ENCODE results near the gene SCARB1. TPM values are rescaled to one million over a fixed set of nuclear protein-coding genes. Genes with fewer than 3 reads are reported as not detected.

Gene SCARB1
- total and polyA plus RNA-seq, 9 of the 15 experiments (the other 6 are each of a cell fraction or from before 2014, with no cell fraction given) = 0.56 to 157 (median 52.8) TPM

- TF ChIP-seq, protein P1, sequence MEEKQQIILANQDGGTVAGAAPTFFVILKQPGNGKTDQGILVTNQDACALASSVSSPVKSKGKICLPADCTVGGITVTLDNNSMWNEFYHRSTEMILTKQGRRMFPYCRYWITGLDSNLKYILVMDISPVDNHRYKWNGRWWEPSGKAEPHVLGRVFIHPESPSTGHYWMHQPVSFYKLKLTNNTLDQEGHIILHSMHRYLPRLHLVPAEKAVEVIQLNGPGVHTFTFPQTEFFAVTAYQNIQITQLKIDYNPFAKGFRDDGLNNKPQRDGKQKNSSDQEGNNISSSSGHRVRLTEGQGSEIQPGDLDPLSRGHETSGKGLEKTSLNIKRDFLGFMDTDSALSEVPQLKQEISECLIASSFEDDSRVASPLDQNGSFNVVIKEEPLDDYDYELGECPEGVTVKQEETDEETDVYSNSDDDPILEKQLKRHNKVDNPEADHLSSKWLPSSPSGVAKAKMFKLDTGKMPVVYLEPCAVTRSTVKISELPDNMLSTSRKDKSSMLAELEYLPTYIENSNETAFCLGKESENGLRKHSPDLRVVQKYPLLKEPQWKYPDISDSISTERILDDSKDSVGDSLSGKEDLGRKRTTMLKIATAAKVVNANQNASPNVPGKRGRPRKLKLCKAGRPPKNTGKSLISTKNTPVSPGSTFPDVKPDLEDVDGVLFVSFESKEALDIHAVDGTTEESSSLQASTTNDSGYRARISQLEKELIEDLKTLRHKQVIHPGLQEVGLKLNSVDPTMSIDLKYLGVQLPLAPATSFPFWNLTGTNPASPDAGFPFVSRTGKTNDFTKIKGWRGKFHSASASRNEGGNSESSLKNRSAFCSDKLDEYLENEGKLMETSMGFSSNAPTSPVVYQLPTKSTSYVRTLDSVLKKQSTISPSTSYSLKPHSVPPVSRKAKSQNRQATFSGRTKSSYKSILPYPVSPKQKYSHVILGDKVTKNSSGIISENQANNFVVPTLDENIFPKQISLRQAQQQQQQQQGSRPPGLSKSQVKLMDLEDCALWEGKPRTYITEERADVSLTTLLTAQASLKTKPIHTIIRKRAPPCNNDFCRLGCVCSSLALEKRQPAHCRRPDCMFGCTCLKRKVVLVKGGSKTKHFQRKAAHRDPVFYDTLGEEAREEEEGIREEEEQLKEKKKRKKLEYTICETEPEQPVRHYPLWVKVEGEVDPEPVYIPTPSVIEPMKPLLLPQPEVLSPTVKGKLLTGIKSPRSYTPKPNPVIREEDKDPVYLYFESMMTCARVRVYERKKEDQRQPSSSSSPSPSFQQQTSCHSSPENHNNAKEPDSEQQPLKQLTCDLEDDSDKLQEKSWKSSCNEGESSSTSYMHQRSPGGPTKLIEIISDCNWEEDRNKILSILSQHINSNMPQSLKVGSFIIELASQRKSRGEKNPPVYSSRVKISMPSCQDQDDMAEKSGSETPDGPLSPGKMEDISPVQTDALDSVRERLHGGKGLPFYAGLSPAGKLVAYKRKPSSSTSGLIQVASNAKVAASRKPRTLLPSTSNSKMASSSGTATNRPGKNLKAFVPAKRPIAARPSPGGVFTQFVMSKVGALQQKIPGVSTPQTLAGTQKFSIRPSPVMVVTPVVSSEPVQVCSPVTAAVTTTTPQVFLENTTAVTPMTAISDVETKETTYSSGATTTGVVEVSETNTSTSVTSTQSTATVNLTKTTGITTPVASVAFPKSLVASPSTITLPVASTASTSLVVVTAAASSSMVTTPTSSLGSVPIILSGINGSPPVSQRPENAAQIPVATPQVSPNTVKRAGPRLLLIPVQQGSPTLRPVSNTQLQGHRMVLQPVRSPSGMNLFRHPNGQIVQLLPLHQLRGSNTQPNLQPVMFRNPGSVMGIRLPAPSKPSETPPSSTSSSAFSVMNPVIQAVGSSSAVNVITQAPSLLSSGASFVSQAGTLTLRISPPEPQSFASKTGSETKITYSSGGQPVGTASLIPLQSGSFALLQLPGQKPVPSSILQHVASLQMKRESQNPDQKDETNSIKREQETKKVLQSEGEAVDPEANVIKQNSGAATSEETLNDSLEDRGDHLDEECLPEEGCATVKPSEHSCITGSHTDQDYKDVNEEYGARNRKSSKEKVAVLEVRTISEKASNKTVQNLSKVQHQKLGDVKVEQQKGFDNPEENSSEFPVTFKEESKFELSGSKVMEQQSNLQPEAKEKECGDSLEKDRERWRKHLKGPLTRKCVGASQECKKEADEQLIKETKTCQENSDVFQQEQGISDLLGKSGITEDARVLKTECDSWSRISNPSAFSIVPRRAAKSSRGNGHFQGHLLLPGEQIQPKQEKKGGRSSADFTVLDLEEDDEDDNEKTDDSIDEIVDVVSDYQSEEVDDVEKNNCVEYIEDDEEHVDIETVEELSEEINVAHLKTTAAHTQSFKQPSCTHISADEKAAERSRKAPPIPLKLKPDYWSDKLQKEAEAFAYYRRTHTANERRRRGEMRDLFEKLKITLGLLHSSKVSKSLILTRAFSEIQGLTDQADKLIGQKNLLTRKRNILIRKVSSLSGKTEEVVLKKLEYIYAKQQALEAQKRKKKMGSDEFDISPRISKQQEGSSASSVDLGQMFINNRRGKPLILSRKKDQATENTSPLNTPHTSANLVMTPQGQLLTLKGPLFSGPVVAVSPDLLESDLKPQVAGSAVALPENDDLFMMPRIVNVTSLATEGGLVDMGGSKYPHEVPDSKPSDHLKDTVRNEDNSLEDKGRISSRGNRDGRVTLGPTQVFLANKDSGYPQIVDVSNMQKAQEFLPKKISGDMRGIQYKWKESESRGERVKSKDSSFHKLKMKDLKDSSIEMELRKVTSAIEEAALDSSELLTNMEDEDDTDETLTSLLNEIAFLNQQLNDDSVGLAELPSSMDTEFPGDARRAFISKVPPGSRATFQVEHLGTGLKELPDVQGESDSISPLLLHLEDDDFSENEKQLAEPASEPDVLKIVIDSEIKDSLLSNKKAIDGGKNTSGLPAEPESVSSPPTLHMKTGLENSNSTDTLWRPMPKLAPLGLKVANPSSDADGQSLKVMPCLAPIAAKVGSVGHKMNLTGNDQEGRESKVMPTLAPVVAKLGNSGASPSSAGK (IDR thresholded peaks at IDR 0.05) = no peak
- TF ChIP-seq CTCF (IDR thresholded peaks at IDR 0.05 in 2 of 3, conservative IDR thresholded peaks at IDR 0.05 in 1 of 3; ENCODE audit: insufficient read depth in 2 of 3, low read depth in 1 of 3, low read length in 3 of 3) (peak; percentile 55 to 66 (median 65)), NBN (IDR thresholded peaks at IDR 0.05; ENCODE audit: low read depth) (no peak), KDM2B (CRISPR knock-in tag; IDR thresholded peaks at IDR 0.05) (no peak), EP400 (IDR thresholded peaks at IDR 0.05) (no peak), TAL1 (IDR thresholded peaks at IDR 0.05) (no peak), PHF8 (IDR thresholded peaks at IDR 0.05; ENCODE audit: borderline replicate concordance, low read length) (no peak), ZKSCAN8 (CRISPR knock-in tag; IDR thresholded peaks at IDR 0.05) (no peak), ETS1 (conservative IDR thresholded peaks at IDR 0.05; ENCODE audit: control insufficient read depth, low read depth, low read length) (no peak)
- TF ChIP-seq, protein P2, sequence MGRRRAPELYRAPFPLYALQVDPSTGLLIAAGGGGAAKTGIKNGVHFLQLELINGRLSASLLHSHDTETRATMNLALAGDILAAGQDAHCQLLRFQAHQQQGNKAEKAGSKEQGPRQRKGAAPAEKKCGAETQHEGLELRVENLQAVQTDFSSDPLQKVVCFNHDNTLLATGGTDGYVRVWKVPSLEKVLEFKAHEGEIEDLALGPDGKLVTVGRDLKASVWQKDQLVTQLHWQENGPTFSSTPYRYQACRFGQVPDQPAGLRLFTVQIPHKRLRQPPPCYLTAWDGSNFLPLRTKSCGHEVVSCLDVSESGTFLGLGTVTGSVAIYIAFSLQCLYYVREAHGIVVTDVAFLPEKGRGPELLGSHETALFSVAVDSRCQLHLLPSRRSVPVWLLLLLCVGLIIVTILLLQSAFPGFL (CRISPR knock-in tag; IDR thresholded peaks at IDR 0.05) = no peak
Observed at GRCh38 chr12:124898200-124898922, 34.7 kb upstream of the SCARB1 start (continued).
